Measurements from ENCODE around the gene ITGB4. TPM values are rescaled to one million over a fixed set of nuclear protein-coding genes. Genes with fewer than 3 reads are reported as not detected.

Gene ITGB4
- total and polyA plus RNA-seq, 9 of the 15 experiments (the other 6 are each of a cell fraction or from before 2014, with no cell fraction given): 0.05 to 2.8 (median 0.76) TPM; not detected in 3

DNA sequence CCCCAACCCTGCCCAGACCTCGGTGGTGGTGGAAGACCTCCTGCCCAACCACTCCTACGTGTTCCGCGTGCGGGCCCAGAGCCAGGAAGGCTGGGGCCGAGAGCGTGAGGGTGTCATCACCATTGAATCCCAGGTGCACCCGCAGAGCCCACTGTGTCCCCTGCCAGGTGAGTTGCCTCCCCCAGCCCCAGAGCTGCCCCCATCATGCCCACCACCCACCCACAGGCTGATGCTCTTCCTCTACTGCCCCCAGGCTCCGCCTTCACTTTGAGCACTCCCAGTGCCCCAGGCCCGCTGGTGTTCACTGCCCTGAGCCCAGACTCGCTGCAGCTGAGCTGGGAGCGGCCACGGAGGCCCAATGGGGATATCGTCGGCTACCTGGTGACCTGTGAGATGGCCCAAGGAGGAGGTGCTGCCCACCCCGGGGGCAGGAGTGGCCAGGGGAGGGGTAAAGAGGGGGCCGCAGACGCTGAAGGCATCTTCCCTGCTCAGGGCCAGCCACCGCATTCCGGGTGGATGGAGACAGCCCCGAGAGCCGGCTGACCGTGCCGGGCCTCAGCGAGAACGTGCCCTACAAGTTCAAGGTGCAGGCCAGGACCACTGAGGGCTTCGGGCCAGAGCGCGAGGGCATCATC lies 35.3 kb downstream of the ITGB4 start:
- no peaks in the 10 kb centered on the region for H3K36me3 ChIP-seq (ENCODE audit: control insufficient read depth, insufficient read depth, low read length)
- BruUV-seq (replicated peaks): no TSS peak

GRCh38 chr17:75757086-75757681 lies 35.9 kb downstream of the ITGB4 start:
- WGBS (ENCODE audit: insufficient coverage, low coverage, missing lambda C conversion rate): 82% methylated on average over 11 of the region's 21 CpGs
- ATAC-seq: no peak
- Histone ChIP-seq H2AFZ (ENCODE audit: low read depth, low read length) (no peak overlapping the region), H4K20me1 (replicated peaks; ENCODE audit: control insufficient read depth, insufficient read depth, low read length) (no peaks in the 10 kb centered on the region; the same call in 1 of the 2 replicates), H3K4me1 (replicated peaks in 1 of 2; ENCODE audit: control insufficient read depth in 2 of 2, insufficient read depth in 2 of 2, low read length in 2 of 2) (peaks cover 13 to 62% of the 10 kb centered on the region in 2 experiments), H3K36me3 (ENCODE audit: control insufficient read depth, insufficient read depth, low read length) (no peaks in the 10 kb centered on the region), H3K4me3 (no peak overlapping the region), H3K27me3 (ENCODE audit: control insufficient read depth in 2 of 2, insufficient read depth in 2 of 2, low read length in 2 of 2) (no peaks in the 10 kb centered on the region), H3K9me1 (ENCODE audit: control insufficient read depth, insufficient read depth, low read length) (no peaks in the 10 kb centered on the region), H3K9me3 (replicated peaks; ENCODE audit: control insufficient read depth, insufficient read depth, low read depth, low read length) (no peaks in the 10 kb centered on the region), H3K4me2 (ENCODE audit: insufficient read depth, low read length) (no peak overlapping the region), H3K79me2 (ENCODE audit: control insufficient read depth, insufficient read depth, low read length) (no peaks in the 10 kb centered on the region), H3K9ac (ENCODE audit: insufficient read depth in 1 of 2, low read depth in 2 of 2, low read length in 2 of 2) (peak overlapping the region in 1 of 2 experiments; percentile 13; a peak in 1 of 4 replicates), H3K27ac (ENCODE audit: extremely low read depth, low read depth, low read length) (no peak overlapping the region)
- POLR2A ChIA-PET: interaction anchor here (0.6 to 14.7 kb wide), 2 partner anchors 18 to 87 kb away, joined by 3 to 464 read pairs; a partner anchor contains a TSS
- in situ Hi-C loops (cut with MboI) (no loop called here), intact Hi-C loops (cut with micrococcal nuclease) (loop anchor here (10.0 kb wide), 1 partner anchor 248 kb away; the partner anchor contains the start of gene CDK3)
- BruUV-seq (replicated peaks): no TSS peak
- CTCF ChIA-PET (ENCODE audit: low intra/inter-chr PET ratio): no interaction called here
- TF ChIP-seq POLR2G (IDR thresholded peaks at IDR 0.05; ENCODE audit: low read depth, low read length): peak; percentile 27
- no peak for TF ChIP-seq SOX6 (IDR thresholded peaks at IDR 0.05)
- no peak for DNase-seq (ENCODE audit: extremely low read depth in 1 of 4, low spot score in 3 of 4)
- FAIRE-seq: no peak

More for the DNA sequence above, 35.3 kb downstream of the ITGB4 start:
- Histone ChIP-seq H3K4me3 (no peak overlapping the region), H3K79me2 (ENCODE audit: control insufficient read depth, insufficient read depth, low read length) (no peaks in the 10 kb centered on the region), H4K20me1 (replicated peaks; ENCODE audit: control insufficient read depth, insufficient read depth, low read length) (no peaks in the 10 kb centered on the region; the same call in 1 of the 2 replicates), H3K9me3 (replicated peaks; ENCODE audit: control insufficient read depth, insufficient read depth, low read depth, low read length) (no peaks in the 10 kb centered on the region), H2AFZ (ENCODE audit: low read depth, low read length) (no peak overlapping the region), H3K4me1 (replicated peaks in 1 of 2; ENCODE audit: control insufficient read depth in 2 of 2, insufficient read depth in 2 of 2, low read length in 2 of 2) (peaks cover 13 to 67% of the 10 kb centered on the region in 2 experiments), H3K9me1 (ENCODE audit: control insufficient read depth, insufficient read depth, low read length) (no peaks in the 10 kb centered on the region), H3K27me3 (ENCODE audit: control insufficient read depth in 2 of 2, insufficient read depth in 2 of 2, low read length in 2 of 2) (no peaks in the 10 kb centered on the region), H3K4me2 (ENCODE audit: insufficient read depth, low read length) (no peak overlapping the region), H3K27ac (ENCODE audit: extremely low read depth, low read depth, low read length) (no peak overlapping the region), H3K9ac (ENCODE audit: insufficient read depth in 1 of 2, low read depth in 2 of 2, low read length in 2 of 2) (0 out of 4 replicates have a peak overlapping the region, but pooled peaks of 1 of the 2 experiments have one; percentile 20)
- DNase-seq (ENCODE audit: extremely low read depth in 1 of 4, low spot score in 3 of 4) (no peak), ATAC-seq (no peak), FAIRE-seq (no peak)
- in situ Hi-C loops (cut with MboI): no loop called here
- 78% methylated on average over 18 of the region's 29 CpGs for WGBS (ENCODE audit: insufficient coverage, low coverage, missing lambda C conversion rate)
- ChIA-PET CTCF (ENCODE audit: low intra/inter-chr PET ratio) (no interaction called here), POLR2A (interaction anchor here (14.7 kb wide), 1 partner anchor 18 kb away, joined by 464 read pairs; a partner anchor contains a TSS)
- intact Hi-C loops (cut with micrococcal nuclease): loop anchor here (10.0 kb wide), 1 partner anchor 248 kb away; the partner anchor contains the start of gene CDK3
- no peak for TF ChIP-seq ZNF695 (CRISPR knock-in tag; IDR thresholded peaks at IDR 0.05)
- TF ChIP-seq POLR2G (IDR thresholded peaks at IDR 0.05; ENCODE audit: low read depth, low read length): peak; percentile 19; the same call in 1 of the 2 replicates

All from K562 (cell line).